IMR-90 (cell line): Measurements from ENCODE around the gene WNT6. TPM values are rescaled to one million over a fixed set of nuclear protein-coding genes. Genes with fewer than 3 reads are reported as not detected.

ENCODE experiments used
- ATAC-seq: fragments of 200-7000 bp; cut with Tn5 transposase; 2 replicates; pipeline ENCODE4 v1.9.1; 2020; ENCODE audit warnings: low read depth, mild to moderate bottlenecking, moderate library complexity
- BruUV-seq: library from RNA; stranded (reverse); fragments of 400-500 nt; replicated peaks from 2 replicates; lab custom pipeline; 2021; lab: Mats Ljungman, UMichigan
- CTCF ChIA-PET: fragments of 300-600 bp; formaldehyde crosslinking; extraction: SDS; loops from one replicate; lab custom pipeline; 2021; ENCODE audit warnings: antibody characterized with exemption; lab: Yijun Ruan, JAX
- POLR2A ChIA-PET: fragments of 300-600 bp; sonication (Branson Sonifier 250); formaldehyde crosslinking; loops from one replicate; lab custom pipeline; 2022; ENCODE audit warnings: antibody characterized with exemption; ENCODE audit not compliant: unreplicated experiment; lab: Charles Lee
- DNase-seq: peaks from one replicate; pipeline ENCODE4 v3.0.0; 2013
- H2AFZ ChIP-seq: replicated peaks from 2 replicates; pipeline ENCODE3; 2013; ENCODE audit warnings: low read length, mild to moderate bottlenecking; ENCODE audit not compliant: poor library complexity
- H2AK5ac ChIP-seq: 2 replicates; pipeline ENCODE4 v1.6.1; 2013; ENCODE audit warnings: low read depth, low read length, inconsistent platforms
- H2AK9ac ChIP-seq: replicated peaks from 2 replicates; pipeline ENCODE3; 2013; ENCODE audit warnings: mild to moderate bottlenecking, low read depth, low read length, moderate library complexity; ENCODE audit not compliant: poor library complexity
- H2BK120ac ChIP-seq: 2 replicates; pipeline ENCODE4 v1.6.1; 2013; ENCODE audit warnings: low read depth, low read length, inconsistent platforms
- H2BK15ac ChIP-seq: 3 replicates; pipeline ENCODE4 v1.6.1; 2013; ENCODE audit warnings: low read depth, low read length, inconsistent platforms
- H2BK20ac ChIP-seq: 2 replicates; pipeline ENCODE4 v1.6.1; 2013; ENCODE audit warnings: low read depth, mild to moderate bottlenecking, inconsistent platforms, low read length, moderate library complexity
- H2BK5ac ChIP-seq: 2 replicates; pipeline ENCODE4 v1.6.1; 2013; ENCODE audit warnings: mild to moderate bottlenecking, low read depth, low read length, inconsistent platforms; ENCODE audit not compliant: poor library complexity, severe bottlenecking
- H3K14ac ChIP-seq: replicated peaks from 2 replicates; pipeline ENCODE4 v1.6.1; 2013; ENCODE audit warnings: low read depth, low read length, inconsistent platforms
- H3K18ac ChIP-seq: 2 replicates; pipeline ENCODE4 v1.6.1; 2013; ENCODE audit warnings: low read depth, low read length, control low read depth
- H3K23ac ChIP-seq: 2 replicates; pipeline ENCODE4 v1.6.1; 2013; ENCODE audit warnings: low read depth, low read length, inconsistent platforms
- H3K27ac ChIP-seq: 2 replicates; pipeline ENCODE4 v1.5.1; 2013; ENCODE audit warnings: mild to moderate bottlenecking, control low read depth, low read length; ENCODE audit not compliant: insufficient read depth
- H3K27me3 ChIP-seq: 2 replicates; pipeline ENCODE4 v1.6.1; 2013; ENCODE audit warnings: low read length; ENCODE audit not compliant: control insufficient read depth, insufficient read depth
- H3K36me3 ChIP-seq: 2 replicates; pipeline ENCODE4 v1.6.1; 2013; ENCODE audit warnings: low read length, mixed read lengths; ENCODE audit not compliant: control insufficient read depth, insufficient read depth
- H3K4ac ChIP-seq: 2 replicates; pipeline ENCODE4 v1.6.1; 2013; ENCODE audit warnings: low read depth, low read length, inconsistent platforms
- H3K4me1 ChIP-seq: 2 replicates; pipeline ENCODE4 v1.6.1; 2013; ENCODE audit warnings: low read length, mixed read lengths; ENCODE audit not compliant: control insufficient read depth, insufficient read depth
- H3K4me2 ChIP-seq: 2 replicates; pipeline ENCODE4 v1.6.1; 2013; ENCODE audit warnings: low read depth, mild to moderate bottlenecking, control low read depth, low read length, moderate library complexity
- H3K4me3 ChIP-seq: 2 replicates; pipeline ENCODE4 v1.5.1; 2013; ENCODE audit warnings: low read depth, mild to moderate bottlenecking, control low read depth, low read length, moderate library complexity; ENCODE audit not compliant: insufficient read depth
- H3K56ac ChIP-seq: 2 replicates; pipeline ENCODE4 v1.6.1; 2013; ENCODE audit warnings: low read length, inconsistent platforms; ENCODE audit not compliant: insufficient read depth; ENCODE audit errors: extremely low read depth
- H3K79me1 ChIP-seq, 2 experiments: 2 replicates each; pipeline ENCODE4 v1.6.1; 2013; ENCODE audit warnings: low read length in 2 of 2, inconsistent platforms in 1 of 2, low read depth in 1 of 2
- H3K9ac ChIP-seq: 2 replicates; pipeline ENCODE4 v1.6.1; 2013; ENCODE audit warnings: low read depth, low read length, control low read depth
- H3K9me1 ChIP-seq: 2 replicates; pipeline ENCODE4 v1.6.1; 2013; ENCODE audit warnings: low read length, inconsistent platforms; ENCODE audit not compliant: insufficient read depth
- H3K9me3 ChIP-seq: 2 replicates; pipeline ENCODE4 v1.6.1; 2013; ENCODE audit warnings: low read length; ENCODE audit not compliant: control insufficient read depth, insufficient read depth
- H4K20me1 ChIP-seq: 2 replicates; pipeline ENCODE4 v1.6.1; 2013; ENCODE audit warnings: low read length, inconsistent platforms; ENCODE audit not compliant: insufficient read depth
- H4K5ac ChIP-seq: 2 replicates; pipeline ENCODE4 v1.6.1; 2013; ENCODE audit warnings: mild to moderate bottlenecking, low read depth, low read length, control low read depth
- H4K8ac ChIP-seq, 2 experiments: 2 replicates each; pipeline ENCODE4 v1.6.1; 2013; ENCODE audit warnings: low read depth in 2 of 2, low read length in 2 of 2, control low read depth in 1 of 2, inconsistent platforms in 1 of 2
- H4K91ac ChIP-seq: 2 replicates; pipeline ENCODE4 v1.6.1; 2013; ENCODE audit warnings: low read depth, low read length, inconsistent platforms; ENCODE audit not compliant: insufficient read depth
- BHLHE40 ChIP-seq: fragments of 150-350 bp; IDR thresholded peaks from 2 replicates; pipeline ENCODE4 v1.6.1; 2016; ENCODE audit warnings: mild to moderate bottlenecking, low read depth, low read length
- FOS ChIP-seq: fragments of 150-350 bp; IDR thresholded peaks from 2 replicates; pipeline ENCODE4 v1.6.1; 2016; ENCODE audit warnings: low read depth, low read length
- RFX5 ChIP-seq: IDR thresholded peaks from 2 replicates; pipeline ENCODE4 v1.8.0; 2012; ENCODE audit warnings: low read depth, mild to moderate bottlenecking, low read length, moderate library complexity
- WGBS, 2 experiments: methylation state at CpG; one replicate each; pipeline versions ENCODE4 v1.1.5 to v1.1.7; 2013; ENCODE audit warnings: missing lambda C conversion rate in 2 of 2; ENCODE audit not compliant: insufficient read length in 1 of 2; ENCODE audit errors: extremely low coverage in 2 of 2; 5-methylcytosine and 5-hydroxymethylcytosine counted together
- dilution Hi-C: fragments of 300-500 bp; cut with HindIII; formaldehyde crosslinking; loops from one replicate; pipeline ENCODE4 v1.14.3; 2018; ENCODE audit warnings: low sequenced_read_pairs; ENCODE audit not compliant: unreplicated experiment
- in situ Hi-C: fragments of 300-500 bp; cut with MboI; formaldehyde crosslinking; loops from 3 replicates; pipeline ENCODE4 v1.14.3; 2019; ENCODE audit warnings: low sequenced_read_pairs, inconsistent platforms, mixed read lengths
- intact Hi-C: fragments of 100-400 bp; cut with micrococcal nuclease; formaldehyde crosslinking; loops from 2 replicates; pipeline ENCODE4 v1.10.0; 2022
- polyA plus RNA-seq, 3 experiments: library from polyadenylated mRNA; depleted of rRNA; stranded (reverse); fragments of >200 nt; gene quantifications; 2 replicates each; pipeline ENCODE4 v1.2.3, GENCODE V29; 2012; ENCODE audit warnings: low replicate concordance in 1 of 3
- total RNA-seq: library from RNA; depleted of rRNA; stranded (reverse); fragments of >200 nt; gene quantifications from 2 replicates; pipeline ENCODE4 v1.2.3, GENCODE V29; 2012

Gene WNT6
- total and polyA plus RNA-seq, 2 of the 4 experiments (the other 2 are of a cell fraction) = not detected

DNA sequence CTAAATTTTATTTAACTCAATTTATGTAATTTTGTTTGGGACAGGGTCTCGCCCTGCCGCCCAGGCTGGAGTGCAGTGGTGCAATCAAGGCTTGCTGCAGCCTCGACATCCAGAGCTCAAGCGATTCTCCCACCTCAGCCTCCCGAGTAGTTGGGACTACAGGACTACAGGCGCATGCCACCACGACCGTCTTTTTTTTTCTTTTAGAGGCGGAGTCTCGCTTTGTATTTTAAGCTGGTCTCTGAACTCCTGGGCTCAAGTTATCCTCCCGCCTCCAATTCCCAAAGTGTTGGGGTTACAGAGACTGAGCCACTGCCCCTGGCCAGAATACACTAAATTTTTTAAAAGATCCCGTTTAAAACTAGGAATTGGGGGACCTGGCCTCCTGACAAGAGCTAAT lies 39.5 kb downstream of the WNT6 start:
- Histone ChIP-seq H3K4ac (no peak overlapping the region), H4K8ac (no peak overlapping the region), H2AK5ac (no peak overlapping the region), H3K4me3 (no peak overlapping the region), H3K27me3 (peaks cover 72% of the 10 kb centered on the region), H2AK9ac (no peak overlapping the region), H3K9me3 (peaks cover 4% of the 10 kb centered on the region; the same call in 1 of the 2 replicates), H3K9ac (no peak overlapping the region), H3K4me1 (peaks cover 3% of the 10 kb centered on the region; the same call in 1 of the 2 replicates), H2BK120ac (no peak overlapping the region), H2BK5ac (no peak overlapping the region), H3K56ac (no peak overlapping the region), H2BK15ac (no peak overlapping the region), H3K18ac (no peak overlapping the region), H3K23ac (no peak overlapping the region), H3K9me1 (no peaks in the 10 kb centered on the region), H3K14ac (no peak overlapping the region), H3K36me3 (no peaks in the 10 kb centered on the region), H3K27ac (no peak overlapping the region), H4K91ac (no peak overlapping the region), H2BK20ac (no peak overlapping the region), H3K4me2 (no peak overlapping the region), H4K20me1 (no peaks in the 10 kb centered on the region), H2AFZ (no peak overlapping the region), H4K5ac (no peak overlapping the region), H3K79me1 (no peaks in the 10 kb centered on the region)
- ChIA-PET POLR2A (no interaction called here), CTCF (interaction anchor here (0.8 to 3.7 kb wide), 3 partner anchors 12 to 256 kb away, joined by 3 to 49 read pairs (median 22); no protein-coding TSS in a partner anchor)
- dilution Hi-C loops = no loop called here
- in situ Hi-C loops = no loop called here
- DNase-seq (no peak), ATAC-seq (no peak)
- intact Hi-C loops = loop anchor here (2.0 kb wide), 1 partner anchor 46 kb away; no protein-coding TSS in a partner anchor
- 20% methylated on average over 2 of the region's 12 CpGs; no CpG with 5 or more reads in 1 of the 2 experiments for WGBS, 2 experiments
- BruUV-seq = no TSS peak
- no peak for TF ChIP-seq RFX5
- TF ChIP-seq FOS = no peak
- TF ChIP-seq BHLHE40 = no peak
